ENCODE results near the gene MYO15A. TPM values are rescaled to one million over a fixed set of nuclear protein-coding genes. Genes with fewer than 3 reads are reported as not detected.
A peak's percentile ranks its signal among the peaks of the same experiment; 100 is the strongest.
"Not testable (repeated sequence)": the region's sequence is repeated elsewhere in the genome, so short reads cannot be mapped to it uniquely, and the experiment has no call there.

MYO15A gene
- total RNA-seq, 2 donors from 2014 or later, result 0.71 to 1.3 TPM

- intact Hi-C loops (cut with DNase I), result no loop called here
- DNase-seq (ENCODE audit: low spot score), result no peak
These were observed 86.2 kb downstream of the MYO15A start for GRCh38 chr17:18194804-18195203.

DNA sequence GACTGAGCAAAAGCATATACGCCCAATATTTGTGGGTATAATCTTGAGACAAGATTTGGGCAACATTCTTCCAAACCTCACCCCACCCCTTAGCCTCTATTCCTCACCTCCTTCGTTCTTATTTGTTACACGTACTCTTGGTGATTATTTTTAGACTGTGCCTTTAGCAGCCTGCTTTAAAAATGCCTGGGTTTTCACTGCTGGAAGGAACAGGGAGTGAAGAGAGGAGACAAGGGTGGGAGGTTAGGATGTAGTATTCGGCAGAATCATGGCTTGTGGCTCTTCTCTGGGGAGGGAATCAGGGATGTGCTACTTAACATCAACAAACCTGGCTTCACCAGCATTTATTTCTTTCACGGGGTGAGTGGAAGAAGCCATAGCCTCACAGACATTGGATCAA is 86.7 kb downstream of the MYO15A start:
- DNase-seq (ENCODE audit: low spot score), result no peak
- intact Hi-C loops (cut with DNase I), result no loop called here

GRCh38 chr17:18197535-18198194 is 89.1 kb downstream of the MYO15A start:
- no peak for DNase-seq (ENCODE audit: low spot score)
- intact Hi-C loops (cut with DNase I), result no loop called here

- intact Hi-C loops (cut with DNase I), result no loop called here
- DNase-seq (ENCODE audit: low spot score), result no peak
These were observed 90.0 kb downstream of the MYO15A start for GRCh38 chr17:18198530-18198929.

GRCh38 chr17:18201108-18201507 is 92.6 kb downstream of the MYO15A start:
- no peak for DNase-seq (ENCODE audit: low spot score)
- intact Hi-C loops (cut with DNase I), result loop anchor here in 1 of 2 donors (10.0 kb wide), 1 partner anchor 1954 kb away; no protein-coding TSS in a partner anchor

GRCh38 chr17:18203308-18203707 is 94.8 kb downstream of the MYO15A start:
- DNase-seq (ENCODE audit: low spot score), result no peak
- intact Hi-C loops (cut with DNase I), result loop anchor here in 1 of 2 donors (10.0 kb wide), 1 partner anchor 1951 kb away; no protein-coding TSS in a partner anchor

DNA sequence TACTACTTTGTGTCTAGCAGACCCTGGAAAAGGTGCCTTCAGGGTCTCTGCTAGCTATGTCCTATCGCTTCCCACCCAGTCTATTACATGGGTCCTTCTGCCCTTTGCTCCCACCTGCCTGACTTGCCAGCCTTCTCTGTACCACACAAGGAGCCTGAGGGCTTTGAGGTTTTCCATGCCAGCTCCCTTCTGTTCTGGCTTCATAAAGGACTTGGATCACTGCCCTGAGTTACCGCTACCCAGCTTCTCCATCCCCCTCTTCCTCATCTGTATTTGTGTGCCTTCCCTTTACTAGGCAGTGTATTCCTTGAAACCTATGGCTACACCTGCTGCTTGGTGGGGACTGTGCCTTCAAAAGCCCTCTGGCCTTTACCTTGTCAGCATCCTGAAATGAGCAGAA is 97.3 kb downstream of the MYO15A start:
- intact Hi-C loops (cut with DNase I), result loop anchor here in 1 of 2 donors (10.0 kb wide), 1 partner anchor 1949 kb away; no protein-coding TSS in a partner anchor
- no peak for DNase-seq (ENCODE audit: low spot score)

DNA sequence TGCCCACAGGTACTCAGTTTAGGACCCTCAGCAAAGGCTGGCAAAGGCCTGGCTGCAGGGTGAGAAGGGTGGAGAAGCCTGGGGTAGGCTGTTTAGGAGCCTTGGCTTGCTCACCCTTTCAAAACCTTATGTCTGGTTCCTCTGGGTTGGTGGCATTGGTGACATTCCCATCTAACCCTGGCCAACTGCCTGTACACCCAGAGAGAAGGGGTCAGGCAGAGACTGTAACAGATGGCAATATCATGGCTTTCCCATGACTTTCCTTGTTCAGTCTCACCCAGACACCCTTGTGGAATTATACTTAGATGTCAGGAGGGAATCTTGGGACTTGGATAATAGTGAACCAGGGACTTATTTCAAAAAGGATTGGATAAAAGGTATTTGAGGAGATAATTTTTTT is 98.4 kb downstream of the MYO15A start:
- intact Hi-C loops (cut with DNase I), result loop anchor here in 1 of 2 donors (10.0 kb wide), 1 partner anchor 1948 kb away; no protein-coding TSS in a partner anchor
- DNase-seq (ENCODE audit: low spot score), result no peak

- intact Hi-C loops (cut with DNase I), result loop anchor here in 1 of 2 donors (10.0 kb wide), 1 partner anchor 1947 kb away; no protein-coding TSS in a partner anchor
These were observed 99.5 kb downstream of the MYO15A start for GRCh38 chr17:18208092-18208491.

GRCh38 chr17:18213666-18214270 is 105.2 kb downstream of the MYO15A start:
- intact Hi-C loops (cut with DNase I), result loop anchor here (1.0 to 10.0 kb wide), 2 partner anchors 20 to 69 kb away; no protein-coding TSS in a partner anchor
- DNase-seq (ENCODE audit: low spot score), result no peak

More at GRCh38 chr17:18208092-18208491, 99.5 kb downstream of the MYO15A start:
- no peak for DNase-seq (ENCODE audit: low spot score)

DNA sequence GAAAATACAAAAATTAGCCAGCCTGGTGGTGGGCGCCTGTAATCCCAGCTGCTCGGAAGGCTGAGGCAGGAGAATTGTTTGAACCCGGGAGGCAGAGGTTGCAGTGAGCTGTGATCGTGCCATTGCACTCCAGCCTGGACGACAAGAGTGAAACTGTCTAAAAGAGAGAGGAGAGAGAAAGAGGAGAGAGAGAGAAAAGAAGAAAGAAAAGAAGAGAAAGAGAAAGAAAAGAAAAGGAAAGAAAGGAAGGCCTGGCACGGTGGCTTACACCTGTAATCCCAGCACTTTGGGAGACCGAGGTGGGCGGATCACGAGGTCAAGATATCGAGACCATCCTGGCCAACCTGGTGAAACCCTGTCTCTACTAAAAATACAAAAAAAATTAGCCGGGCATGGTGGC is 108.3 kb downstream of the MYO15A start:
- not testable (repeated sequence) for DNase-seq (ENCODE audit: low spot score)
- intact Hi-C loops (cut with DNase I), result loop anchor here (2.0 to 10.0 kb wide), 2 partner anchors 72 to 80 kb away; no protein-coding TSS in a partner anchor

GRCh38 chr17:18217412-18218015 is 109.0 kb downstream of the MYO15A start:
- intact Hi-C loops (cut with DNase I), result loop anchor here (2.0 to 10.0 kb wide), 2 partner anchors 73 to 81 kb away; no protein-coding TSS in a partner anchor
- DNase-seq (ENCODE audit: low spot score), result peak; percentile 89

DNA sequence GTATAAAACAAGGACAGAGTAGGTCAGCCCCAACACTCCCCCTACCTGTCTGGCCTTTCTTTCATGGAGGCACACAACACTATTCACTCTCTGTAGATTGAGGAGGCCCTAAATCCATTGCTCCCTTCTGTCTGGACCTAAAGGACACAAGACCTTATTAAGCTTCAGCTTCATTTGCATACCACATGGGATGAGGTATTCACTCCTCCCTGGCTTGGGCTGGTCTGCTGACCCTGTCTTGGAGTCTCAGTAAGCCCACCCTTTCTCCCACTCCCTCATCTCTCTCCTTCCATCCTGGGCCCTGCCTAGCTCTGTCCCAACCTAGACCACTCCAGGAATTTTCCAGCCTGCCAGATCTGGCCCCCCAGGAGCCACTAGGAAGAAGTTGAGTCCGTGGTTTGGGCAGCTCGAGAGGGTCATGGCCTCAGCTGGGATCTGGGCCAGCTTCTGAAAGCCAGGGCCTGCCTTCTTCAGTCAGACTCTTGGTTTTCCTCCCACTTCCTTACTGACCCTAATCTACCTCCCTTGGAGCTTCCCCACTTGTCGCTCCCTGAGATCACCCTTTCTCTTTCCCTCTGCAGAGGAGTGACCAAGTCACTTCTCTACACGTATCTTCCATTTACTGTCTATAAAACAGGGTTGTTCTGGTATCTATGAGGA is 110.3 kb downstream of the MYO15A start:
- no peak for DNase-seq (ENCODE audit: low spot score)
- intact Hi-C loops (cut with DNase I), result loop anchor here in 1 of 2 donors (10.0 kb wide), 1 partner anchor 74 kb away; no protein-coding TSS in a partner anchor

DNA sequence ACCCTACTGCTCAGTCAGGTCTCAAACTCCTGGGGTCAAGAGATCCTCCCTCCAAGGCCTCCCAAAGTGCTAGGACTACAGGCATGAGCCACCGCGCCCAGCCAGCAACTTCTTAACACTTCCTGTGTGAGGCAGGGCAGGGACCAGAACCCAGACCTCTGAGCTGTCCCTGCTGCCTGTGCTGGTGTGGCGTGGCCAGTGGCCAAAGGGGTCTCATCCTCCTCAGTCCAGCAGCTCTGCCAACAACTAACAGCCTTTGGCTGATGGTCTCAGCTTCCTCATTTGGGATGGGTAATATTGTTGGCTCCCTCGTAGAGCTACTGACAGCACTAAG is 115.5 kb downstream of the MYO15A start:
- intact Hi-C loops (cut with DNase I), result no loop called here
- no peak for DNase-seq (ENCODE audit: low spot score)

DNA sequence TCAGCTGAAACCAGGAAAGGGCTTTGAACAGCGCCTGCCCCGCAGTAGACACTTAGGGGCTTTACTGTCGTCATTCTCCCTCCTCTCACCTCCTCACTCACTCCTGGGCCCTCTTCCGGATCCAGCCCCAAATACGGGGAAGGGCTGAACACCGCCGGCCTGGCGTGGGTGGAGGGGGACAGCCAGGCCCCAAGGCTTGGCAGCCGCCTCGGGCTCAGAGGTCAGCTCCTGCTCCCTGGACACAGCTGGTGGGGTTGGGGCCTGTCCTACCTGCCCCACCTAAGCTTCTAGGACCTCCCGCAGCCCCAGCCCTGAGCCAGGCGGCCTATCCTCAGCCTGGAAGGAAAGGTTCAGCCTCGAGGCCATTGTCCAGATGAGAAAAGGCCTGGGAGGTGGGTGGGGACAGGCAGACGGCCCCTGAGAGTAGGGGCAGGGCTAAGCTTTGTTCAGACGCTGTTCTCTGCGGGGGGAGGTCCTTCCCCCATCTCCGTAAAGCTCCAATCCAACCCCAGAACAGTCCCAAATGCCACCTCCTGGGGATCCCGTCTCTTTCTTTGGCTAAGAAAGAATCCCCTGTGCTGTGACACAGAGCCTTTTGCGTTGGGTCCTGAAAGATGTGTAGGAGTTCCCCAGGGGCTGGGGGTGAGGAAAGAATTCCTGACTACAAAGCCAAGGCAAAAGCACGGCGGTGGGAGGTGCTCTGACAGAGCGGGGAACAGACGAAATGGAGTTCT is 116.0 kb downstream of the MYO15A start:
- no peak for DNase-seq (ENCODE audit: low spot score)
- intact Hi-C loops (cut with DNase I), result no loop called here

- peak; percentile 99 for DNase-seq (ENCODE audit: low spot score)
- intact Hi-C loops (cut with DNase I), result no loop called here
These were observed 116.6 kb downstream of the MYO15A start, which contains the start of gene LLGL1 for GRCh38 chr17:18225121-18225641. Gene LLGL1 (plus strand): TSS chr17:18225635. CDS start chr17:18225683, 48 bp downstream.

DNA sequence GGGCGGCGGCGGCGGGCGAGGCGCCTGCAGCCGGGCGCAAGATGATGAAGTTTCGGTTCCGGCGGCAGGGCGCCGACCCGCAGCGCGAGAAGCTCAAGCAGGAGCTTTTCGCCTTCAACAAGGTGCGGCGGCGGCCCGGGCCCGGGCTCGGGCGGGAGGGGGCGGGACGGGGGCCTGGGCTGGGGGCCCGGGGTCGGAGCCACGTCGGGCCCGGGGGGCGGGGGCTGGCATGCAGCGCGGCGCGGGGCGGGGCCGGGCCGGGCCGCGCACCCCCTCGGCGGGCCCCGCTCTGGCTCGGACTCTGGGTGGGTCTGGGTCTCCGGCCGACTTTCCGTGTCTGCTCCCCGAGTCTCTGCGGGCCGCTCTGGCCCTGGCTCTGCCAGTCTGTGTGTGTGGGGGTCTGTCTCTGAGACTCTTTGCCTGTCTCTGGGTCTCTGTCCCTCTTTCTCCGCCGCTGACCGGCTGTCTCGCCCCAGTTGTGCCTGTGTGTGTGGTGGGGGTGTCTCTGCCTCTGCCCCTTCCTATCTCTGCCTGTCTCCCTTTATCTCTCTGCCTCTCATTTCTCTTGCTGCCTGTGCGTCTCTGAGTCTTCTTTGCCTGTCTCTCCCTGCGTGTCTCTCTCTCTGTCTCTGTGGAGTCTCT is 117.2 kb downstream of the MYO15A start:
- intact Hi-C loops (cut with DNase I), result loop anchor here in 1 of 2 donors (1.0 kb wide), 1 partner anchor 30 kb away; no protein-coding TSS in a partner anchor
- DNase-seq (ENCODE audit: low spot score), result no peak

All from posterior vena cava (tissue), 2 donors.